GM19351 (cell line): ENCODE results near the gene MYL4.
"Not testable (repeated sequence)": the region's sequence is repeated elsewhere in the genome, so short reads cannot be mapped to it uniquely, and the experiment has no call there.

ENCODE experiments used
- ATAC-seq: cut with Tn5 transposase; IDR thresholded peaks from one replicate; pipeline ENCODE4 v1.9.1; 2021; ENCODE audit warnings: mild to moderate bottlenecking, moderate library complexity; ENCODE audit not compliant: unreplicated experiment

MYL4 gene

DNA sequence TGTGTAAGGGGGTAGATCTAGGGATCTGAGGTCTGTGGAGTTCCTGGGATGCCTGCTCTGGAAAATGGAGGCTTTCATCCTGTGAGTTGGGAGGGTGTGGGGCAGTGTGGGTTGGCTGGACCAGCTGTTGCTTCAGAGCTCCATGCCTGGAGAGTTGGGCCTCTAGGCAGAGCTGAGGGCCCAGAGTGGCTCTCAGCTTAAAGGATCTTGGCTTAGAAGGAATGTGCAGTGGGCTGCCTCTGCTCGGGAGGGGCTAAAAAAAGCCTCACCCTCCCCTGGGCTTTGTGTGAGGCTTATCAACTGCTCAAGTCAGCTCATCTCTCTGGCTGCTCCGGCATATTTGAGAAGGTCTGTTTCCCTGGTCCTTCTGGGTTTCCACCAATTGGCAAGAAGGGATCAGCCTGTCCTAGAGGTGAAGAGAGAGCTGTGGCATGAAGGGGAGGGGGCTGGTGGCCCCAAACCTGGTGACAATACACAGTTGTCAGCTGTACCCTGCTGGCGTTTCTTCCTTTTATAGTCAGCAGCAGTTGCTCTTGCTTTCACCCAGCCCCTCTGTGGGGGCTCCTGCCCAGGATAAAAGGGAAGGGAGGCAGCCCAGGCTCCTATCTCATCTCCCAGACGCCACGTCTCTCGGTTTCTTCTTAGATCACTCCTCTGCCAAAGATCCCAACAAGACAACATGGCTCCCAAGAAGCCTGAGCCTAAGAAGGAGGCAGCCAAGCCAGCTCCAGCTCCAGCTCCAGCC is at the start of gene MYL4:
Gene MYL4, plus strand, starts transcription at position 605 of the 745 bp plus-strand sequence. Its CDS starts 75 bp downstream, at position 680.
- ATAC-seq, result no peak

DNA sequence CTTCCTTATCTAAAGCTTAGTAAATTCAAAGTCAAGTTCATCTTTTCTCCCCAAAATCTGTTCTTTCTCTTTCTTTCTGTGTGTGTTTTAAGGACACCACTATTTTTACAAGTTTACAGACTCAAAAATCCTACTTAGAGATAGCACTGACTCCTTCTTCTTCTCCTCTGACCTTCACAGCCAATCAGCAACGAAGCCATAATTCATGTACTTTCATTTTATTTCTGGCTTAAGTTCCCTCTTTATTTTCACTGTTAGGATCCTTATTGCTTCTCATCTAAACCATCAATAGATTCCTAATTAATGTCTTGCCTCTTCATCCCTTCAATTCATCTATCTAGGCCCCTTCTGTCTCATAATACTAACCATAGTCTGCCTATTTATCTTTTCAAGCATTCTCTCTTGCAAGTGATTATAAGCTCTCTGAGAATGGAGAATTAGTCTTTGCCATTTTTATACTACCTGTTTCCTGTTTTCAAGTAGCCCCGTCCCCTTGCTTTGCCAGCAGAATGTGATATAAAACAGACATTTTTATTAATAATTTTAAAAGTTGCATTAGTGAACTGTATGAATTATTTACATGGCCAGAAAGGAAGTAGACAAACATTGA is 47.0 kb upstream of the MYL4 start:
- no peak for ATAC-seq

- ATAC-seq, result no peak
Observed at GRCh38 chr17:47164263-47164662, 44.9 kb upstream of the MYL4 start.

DNA sequence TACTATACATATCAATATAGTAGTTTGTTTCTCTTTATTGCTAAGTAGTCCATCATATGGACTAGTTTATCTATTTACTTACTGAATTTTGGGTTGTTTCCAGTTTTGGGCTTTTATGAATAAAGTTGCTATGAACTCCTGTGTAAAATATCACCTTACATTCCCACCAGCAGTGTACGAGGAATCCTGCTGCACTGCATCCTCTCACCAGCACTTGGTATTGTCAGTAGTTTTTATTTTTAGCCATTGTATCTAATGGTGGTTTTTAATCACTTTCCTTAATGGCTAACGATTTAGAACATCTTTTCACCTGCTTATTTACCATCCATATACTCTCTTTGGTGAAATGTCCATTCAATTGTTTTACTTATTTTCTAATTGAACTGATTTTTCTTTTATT is 44.0 kb upstream of the MYL4 start:
- no peak for ATAC-seq

- ATAC-seq, result not testable (repeated sequence)
Observed at GRCh38 chr17:47166854-47167253, 42.3 kb upstream of the MYL4 start.

- not testable (repeated sequence) for ATAC-seq
Observed at GRCh38 chr17:47168896-47169295, 40.3 kb upstream of the MYL4 start.

GRCh38 chr17:47170710-47171109 is 38.4 kb upstream of the MYL4 start:
- ATAC-seq, result no peak

- ATAC-seq, result no peak
Observed at GRCh38 chr17:47172696-47173565, 36.2 kb upstream of the MYL4 start.

DNA sequence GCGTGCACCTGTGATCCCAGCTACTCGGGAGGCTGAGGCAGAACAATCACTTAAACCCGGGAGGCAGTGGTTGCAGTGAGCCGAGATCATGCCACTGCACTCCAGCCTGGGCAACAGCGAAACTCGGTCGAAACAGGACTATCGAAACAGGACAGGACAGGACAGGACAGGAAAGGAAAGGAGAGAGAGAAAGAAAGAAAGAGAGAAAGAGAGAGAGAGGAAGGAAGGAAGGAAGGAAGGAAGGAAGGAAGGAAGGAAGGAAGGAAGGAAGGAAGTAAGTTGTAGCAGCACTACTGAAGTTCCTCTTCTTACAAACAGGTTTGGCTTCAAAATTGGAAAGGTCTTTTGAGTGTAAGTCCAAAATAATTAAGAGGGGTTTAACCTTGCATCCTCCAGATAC is 34.3 kb upstream of the MYL4 start:
- ATAC-seq, result not testable (repeated sequence)

GRCh38 chr17:47176389-47176826 is 32.7 kb upstream of the MYL4 start:
- ATAC-seq, result no peak

- ATAC-seq, result no peak
Observed at GRCh38 chr17:47177261-47177660, 31.9 kb upstream of the MYL4 start.

DNA sequence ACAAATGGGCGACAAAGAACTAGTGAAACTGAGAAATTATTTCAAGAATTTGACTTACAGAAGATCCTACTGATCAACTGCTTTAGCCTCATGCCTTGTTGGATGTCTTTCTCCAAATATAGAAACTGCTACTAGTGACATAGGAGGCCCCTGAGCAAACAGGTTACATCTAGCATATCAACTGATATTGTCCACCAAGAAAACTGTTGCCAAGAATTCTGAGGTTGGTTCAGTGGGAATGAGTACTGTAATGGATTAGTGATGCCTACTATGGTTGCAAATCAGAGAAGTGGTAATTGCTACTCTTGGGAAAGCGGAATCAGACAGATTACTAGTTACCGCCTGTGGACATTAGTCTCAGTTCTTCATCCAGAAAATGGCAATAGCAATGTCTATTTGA is 30.0 kb upstream of the MYL4 start:
- ATAC-seq, result no peak

- no peak for ATAC-seq
Observed at GRCh38 chr17:47180337-47180736, 28.8 kb upstream of the MYL4 start.

DNA sequence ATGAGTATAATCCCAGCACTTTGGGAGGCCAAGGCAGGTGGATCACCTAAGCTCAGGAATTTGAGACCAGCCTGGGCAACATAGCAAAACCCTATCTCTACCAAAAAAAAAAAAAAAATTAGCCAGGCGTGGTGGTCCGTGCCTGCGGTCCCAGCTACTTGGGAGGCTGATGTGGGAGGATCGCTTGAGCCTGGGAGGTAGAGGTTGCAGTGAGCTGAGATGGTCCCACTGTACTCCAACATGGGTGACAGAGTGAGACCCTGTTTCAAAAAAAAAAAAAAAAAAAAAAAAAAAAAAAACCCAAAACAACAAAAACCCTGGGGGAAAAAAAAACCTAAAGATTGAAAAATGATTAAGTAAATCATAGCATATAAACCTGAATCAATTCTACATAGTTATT is 28.2 kb upstream of the MYL4 start:
- ATAC-seq, result not testable (repeated sequence)

- ATAC-seq, result no peak
Observed at GRCh38 chr17:47184681-47185080, 24.5 kb upstream of the MYL4 start.

GRCh38 chr17:47188271-47188875 is 20.8 kb upstream of the MYL4 start:
- ATAC-seq, result no peak

GRCh38 chr17:47188876-47189731 is 20.0 kb upstream of the MYL4 start, which contains the start of gene CDC27:
TSS of gene CDC27 (minus strand) at chr17:47189295. CDS start at chr17:47189172, 123 bp downstream.
- peak; percentile 94 for ATAC-seq

GRCh38 chr17:47189732-47190237 is 19.4 kb upstream of the MYL4 start:
- no peak for ATAC-seq

DNA sequence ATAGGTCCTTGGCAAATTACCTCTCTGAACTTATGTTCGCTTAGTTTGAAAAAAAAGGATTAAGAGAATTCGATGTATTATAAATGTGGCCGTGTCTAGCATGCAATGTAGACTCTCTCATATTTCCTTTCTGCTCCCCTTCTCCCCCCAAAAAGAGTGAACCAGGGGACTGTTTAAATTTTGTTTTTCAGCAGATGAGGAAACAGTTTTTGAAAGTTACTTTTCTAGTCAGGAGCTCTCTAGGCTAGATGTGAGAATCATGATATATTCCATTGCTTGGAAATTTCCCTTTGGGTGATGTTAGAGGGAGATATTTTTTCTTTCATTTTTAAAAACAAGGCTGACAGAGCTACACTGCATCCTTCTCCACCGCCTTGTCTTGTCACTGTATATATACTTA is 18.9 kb upstream of the MYL4 start:
- ATAC-seq, result no peak

DNA sequence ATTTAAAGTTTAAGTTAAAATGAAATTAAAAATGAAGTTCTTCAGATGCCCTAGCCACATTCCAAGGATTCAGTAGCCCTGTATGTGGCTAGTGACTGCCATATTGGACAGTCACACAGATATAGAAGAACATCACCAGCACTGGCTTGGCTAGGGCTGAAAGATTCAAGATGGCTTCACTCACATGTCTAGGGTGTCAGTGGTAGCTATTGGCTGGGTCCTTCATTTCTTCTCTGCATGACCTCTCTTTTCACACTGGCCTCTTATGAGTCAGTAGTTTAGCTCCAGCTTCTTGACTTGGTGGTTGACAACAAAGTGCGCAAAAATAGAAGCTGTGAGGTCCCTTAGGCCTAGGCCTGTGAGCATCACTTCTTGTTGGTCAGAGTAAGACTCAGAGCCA is 18.4 kb upstream of the MYL4 start:
- ATAC-seq, result no peak
